ENCODE data around the gene HOXC4.

HOXC4 gene

DNA sequence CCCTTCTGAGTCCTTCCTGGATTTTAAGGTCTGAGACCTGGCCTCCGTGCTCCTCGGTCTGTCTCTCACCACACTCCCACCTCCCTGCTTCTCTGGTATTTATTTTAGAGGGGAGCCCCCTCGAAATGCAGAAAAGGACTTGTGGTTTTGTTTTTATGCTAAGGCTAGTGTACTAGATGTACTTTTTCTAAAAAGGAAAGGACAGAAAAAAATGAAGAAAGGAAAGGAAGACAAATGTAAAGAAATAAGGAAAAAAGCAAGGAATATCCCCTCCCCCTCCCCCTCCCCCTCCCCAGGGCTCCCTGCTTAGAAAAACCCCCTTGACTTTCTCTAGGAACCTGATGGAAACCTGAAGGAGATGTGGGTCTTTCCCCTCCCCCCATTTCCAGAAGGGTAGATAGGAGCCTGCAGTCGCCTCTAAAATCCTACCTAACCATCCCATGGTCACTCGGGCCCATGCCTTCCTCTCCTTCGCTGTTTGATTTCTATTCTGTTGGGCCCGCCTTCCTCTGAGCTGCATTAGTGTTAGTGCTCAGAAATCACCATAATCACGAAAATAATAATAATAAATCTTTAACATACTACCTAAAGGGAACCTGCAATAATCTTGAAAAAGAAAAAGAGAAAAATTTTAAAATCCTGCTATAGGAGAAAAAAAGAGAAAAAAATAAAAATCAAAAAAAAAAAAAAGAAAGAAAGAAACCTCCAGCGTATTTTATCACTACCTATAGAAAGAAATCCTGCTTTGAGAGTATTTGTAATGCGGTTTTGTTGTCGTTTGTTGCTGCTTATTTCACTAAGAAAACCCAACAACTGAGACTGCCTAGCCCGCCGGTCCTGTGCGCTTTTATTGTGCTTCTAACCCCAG is 41.7 kb upstream of the HOXC4 start:
- no peak for DNase-seq (ENCODE audit: low spot score)
- peaks cover 4% of the 10 kb centered on the region for H3K4me1 Mint-ChIP-seq (ENCODE audit: low read depth)
- H3K36me3 Mint-ChIP-seq (ENCODE audit: low read depth): no peaks in the 10 kb centered on the region
- H3K9me3 Mint-ChIP-seq: no peaks in the 10 kb centered on the region
- peaks cover 96% of the 10 kb centered on the region for H3K27me3 Mint-ChIP-seq (ENCODE audit: low read depth)
- H3K27ac Mint-ChIP-seq: no peak overlapping the region
- no peak overlapping the region for H3K4me3 Mint-ChIP-seq

DNA sequence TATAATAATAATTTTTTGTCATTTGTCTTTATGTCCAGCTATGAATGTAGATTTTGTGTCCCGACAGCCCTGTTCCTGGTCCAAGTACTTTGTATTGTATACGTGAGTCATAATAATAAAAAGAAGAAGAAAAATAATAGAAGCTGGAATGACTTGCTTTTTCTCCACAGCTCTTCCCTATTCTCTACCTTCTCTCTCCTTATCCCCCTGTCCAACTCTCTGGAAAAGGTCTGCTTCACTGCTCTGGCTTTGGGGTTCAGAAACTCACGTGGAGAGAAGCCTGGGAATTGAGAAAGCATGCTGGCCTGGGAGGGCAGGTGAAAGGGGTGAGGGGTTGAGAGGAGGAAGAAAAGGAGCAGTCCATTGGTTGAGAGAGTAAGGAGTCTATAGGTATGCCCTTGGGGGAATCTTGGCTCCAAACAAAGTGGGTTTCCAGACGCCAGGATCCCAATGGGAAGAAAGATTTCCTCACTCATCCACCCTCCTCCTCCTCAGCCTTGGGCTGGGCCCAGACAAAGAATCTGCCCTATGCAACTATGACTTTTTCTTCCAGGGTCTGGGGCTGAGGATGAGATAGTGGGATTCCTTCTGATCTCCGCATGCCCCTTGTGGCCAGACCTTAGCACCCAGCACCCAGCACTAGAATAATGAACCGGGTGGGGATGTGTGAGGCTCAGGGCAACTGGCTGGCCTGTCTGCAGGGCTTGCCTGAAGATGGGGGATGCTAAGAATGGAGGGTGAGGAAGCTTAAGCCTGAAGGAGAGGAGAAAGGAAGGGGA is 40.8 kb upstream of the HOXC4 start:
- Mint-ChIP-seq H3K27ac (no peak overlapping the region), H3K9me3 (no peaks in the 10 kb centered on the region), H3K36me3 (ENCODE audit: low read depth) (no peaks in the 10 kb centered on the region), H3K27me3 (ENCODE audit: low read depth) (peaks cover 95% of the 10 kb centered on the region), H3K4me3 (no peak overlapping the region), H3K4me1 (ENCODE audit: low read depth) (peaks cover 9% of the 10 kb centered on the region)
- no peak for DNase-seq (ENCODE audit: low spot score)

DNA sequence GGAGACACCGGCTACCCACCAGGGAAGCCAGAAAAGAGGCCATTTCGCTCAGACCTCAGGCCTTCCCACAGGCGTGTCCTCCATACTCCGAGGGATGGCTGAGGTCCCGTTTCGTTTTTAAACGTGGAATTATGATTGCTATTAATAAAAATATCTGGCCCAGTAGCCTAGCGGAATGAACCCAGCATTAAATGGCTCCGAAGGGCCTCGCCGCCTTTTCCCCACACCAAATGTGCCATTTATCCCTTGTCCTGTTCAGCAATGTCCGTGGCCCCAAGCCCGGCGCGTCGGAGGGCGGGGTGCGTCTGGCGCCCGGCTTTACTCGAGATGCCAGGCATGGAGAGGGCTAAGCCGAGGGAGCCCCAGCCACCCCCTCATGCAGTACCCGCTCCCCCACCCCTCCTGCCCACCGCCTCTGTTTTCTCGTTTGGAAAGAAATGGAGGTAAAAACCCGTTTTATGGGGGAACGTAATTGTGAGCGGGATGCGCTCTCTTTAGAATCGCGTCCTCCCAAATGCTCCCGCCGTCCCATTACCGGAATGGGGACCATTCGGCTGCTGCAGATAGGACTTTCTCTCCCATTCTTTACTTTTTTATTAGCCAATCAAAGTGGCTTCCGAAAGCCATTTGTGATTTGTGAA is 39.1 kb upstream of the HOXC4 start:
- Mint-ChIP-seq H3K4me1 (ENCODE audit: low read depth) (peaks cover 10% of the 10 kb centered on the region), H3K36me3 (ENCODE audit: low read depth) (no peaks in the 10 kb centered on the region), H3K27me3 (ENCODE audit: low read depth) (peaks cover 85% of the 10 kb centered on the region), H3K27ac (no peak overlapping the region), H3K4me3 (peak overlapping the region; percentile 29), H3K9me3 (no peaks in the 10 kb centered on the region)
- DNase-seq (ENCODE audit: low spot score): no peak

DNA sequence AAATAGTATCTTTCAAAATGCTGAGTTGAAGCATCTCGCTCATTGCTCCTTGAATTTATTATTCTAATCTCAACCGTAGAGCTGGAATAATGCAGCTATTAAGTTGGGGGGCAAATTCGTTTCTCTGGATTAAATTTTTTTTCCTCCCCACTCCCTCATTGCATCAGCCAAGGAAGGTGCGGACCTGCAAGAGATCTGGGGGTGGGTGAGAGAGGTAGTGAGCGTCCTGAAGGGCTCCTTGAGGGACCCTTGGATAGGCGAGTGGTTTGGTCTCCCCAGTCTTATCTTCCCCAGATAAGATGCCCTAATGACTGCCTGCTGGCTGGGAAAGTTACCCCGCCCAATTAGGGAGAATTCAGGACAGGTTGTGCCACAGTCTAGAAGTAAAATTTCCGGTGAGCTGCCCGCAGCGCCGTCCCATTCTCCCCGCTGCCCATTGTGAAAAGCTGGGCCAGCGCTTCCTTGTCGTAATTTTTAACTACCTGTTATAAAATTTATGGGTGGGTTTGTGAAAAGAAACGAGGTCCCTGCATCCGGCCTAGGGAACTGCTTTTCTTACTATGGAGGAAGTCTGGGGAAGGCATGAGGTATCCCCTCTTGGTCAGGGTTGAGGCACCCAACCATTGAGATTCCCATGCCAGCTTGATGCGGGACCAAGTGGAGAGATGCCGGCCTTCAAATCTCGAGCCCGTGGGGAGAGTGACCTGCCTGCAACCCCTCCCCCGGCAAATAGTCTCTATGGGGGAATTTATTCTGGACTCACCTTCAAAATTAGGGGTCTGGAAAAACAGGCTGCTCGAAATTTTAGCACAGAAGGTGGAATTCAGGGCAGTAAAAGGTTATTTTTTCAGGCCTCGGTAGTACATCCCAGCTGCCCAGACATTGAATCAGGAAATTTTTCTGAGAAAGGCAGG is 38.4 kb upstream of the HOXC4 start:
- no peaks in the 10 kb centered on the region for H3K9me3 Mint-ChIP-seq
- H3K36me3 Mint-ChIP-seq (ENCODE audit: low read depth): no peaks in the 10 kb centered on the region
- H3K4me1 Mint-ChIP-seq (ENCODE audit: low read depth): peaks cover 10% of the 10 kb centered on the region
- H3K27me3 Mint-ChIP-seq (ENCODE audit: low read depth): peaks cover 85% of the 10 kb centered on the region
- H3K4me3 Mint-ChIP-seq: peak overlapping the region; percentile 29
- H3K27ac Mint-ChIP-seq: no peak overlapping the region
- DNase-seq (ENCODE audit: low spot score): no peak

DNA sequence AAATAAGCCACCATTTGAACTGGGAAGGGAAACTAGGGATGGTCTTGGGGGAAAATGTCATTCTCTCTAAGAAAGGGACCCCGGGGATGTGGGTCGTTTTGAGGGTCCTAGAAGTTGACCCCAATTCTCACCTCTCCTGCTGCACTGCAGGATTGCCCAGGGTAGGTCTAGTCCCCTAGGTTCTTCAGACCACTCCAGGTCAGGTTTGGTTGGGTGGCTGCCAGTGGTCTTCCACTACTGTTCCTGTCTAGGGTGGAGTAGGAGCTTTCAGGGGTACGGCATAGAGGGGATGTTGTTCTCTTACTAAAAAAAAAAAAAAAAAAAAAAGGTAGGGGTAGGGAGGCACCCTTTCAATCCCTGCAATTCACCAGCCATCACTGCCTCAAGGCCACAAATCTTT is 37.6 kb upstream of the HOXC4 start:
- no peaks in the 10 kb centered on the region for H3K9me3 Mint-ChIP-seq
- H3K27me3 Mint-ChIP-seq (ENCODE audit: low read depth): peaks cover 85% of the 10 kb centered on the region
- peaks cover 10% of the 10 kb centered on the region for H3K4me1 Mint-ChIP-seq (ENCODE audit: low read depth)
- H3K27ac Mint-ChIP-seq: no peak overlapping the region
- H3K36me3 Mint-ChIP-seq (ENCODE audit: low read depth): no peaks in the 10 kb centered on the region
- no peak overlapping the region for H3K4me3 Mint-ChIP-seq
- no peak for DNase-seq (ENCODE audit: low spot score)

DNA sequence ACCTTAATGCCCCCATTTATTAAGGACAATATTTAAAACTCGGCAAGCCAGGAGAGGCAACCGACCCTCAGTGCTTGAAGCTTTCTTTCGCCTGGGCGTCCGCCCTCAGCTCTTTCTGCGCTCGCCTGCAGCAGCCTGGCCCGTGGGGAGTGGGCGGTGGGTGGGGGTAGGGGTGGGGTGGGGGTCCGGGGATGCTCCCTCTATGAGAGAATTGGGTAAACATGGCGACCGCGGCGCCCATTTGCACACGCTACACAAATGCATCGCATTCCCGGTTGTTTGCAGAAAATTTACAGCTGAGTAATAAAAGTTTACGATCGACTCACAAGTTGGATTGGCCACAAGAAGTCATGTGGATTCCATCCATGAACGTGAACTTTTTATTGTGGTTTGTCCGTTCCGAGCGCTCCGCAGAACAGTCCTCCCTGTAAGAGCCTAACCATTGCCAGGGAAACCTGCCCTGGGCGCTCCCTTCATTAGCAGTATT is 37.1 kb upstream of the HOXC4 start:
- Mint-ChIP-seq H3K36me3 (ENCODE audit: low read depth) (no peaks in the 10 kb centered on the region), H3K27ac (no peak overlapping the region), H3K4me1 (ENCODE audit: low read depth) (peaks cover 8% of the 10 kb centered on the region), H3K27me3 (ENCODE audit: low read depth) (peaks cover 85% of the 10 kb centered on the region), H3K9me3 (no peaks in the 10 kb centered on the region), H3K4me3 (no peak overlapping the region)
- no peak for DNase-seq (ENCODE audit: low spot score)

DNA sequence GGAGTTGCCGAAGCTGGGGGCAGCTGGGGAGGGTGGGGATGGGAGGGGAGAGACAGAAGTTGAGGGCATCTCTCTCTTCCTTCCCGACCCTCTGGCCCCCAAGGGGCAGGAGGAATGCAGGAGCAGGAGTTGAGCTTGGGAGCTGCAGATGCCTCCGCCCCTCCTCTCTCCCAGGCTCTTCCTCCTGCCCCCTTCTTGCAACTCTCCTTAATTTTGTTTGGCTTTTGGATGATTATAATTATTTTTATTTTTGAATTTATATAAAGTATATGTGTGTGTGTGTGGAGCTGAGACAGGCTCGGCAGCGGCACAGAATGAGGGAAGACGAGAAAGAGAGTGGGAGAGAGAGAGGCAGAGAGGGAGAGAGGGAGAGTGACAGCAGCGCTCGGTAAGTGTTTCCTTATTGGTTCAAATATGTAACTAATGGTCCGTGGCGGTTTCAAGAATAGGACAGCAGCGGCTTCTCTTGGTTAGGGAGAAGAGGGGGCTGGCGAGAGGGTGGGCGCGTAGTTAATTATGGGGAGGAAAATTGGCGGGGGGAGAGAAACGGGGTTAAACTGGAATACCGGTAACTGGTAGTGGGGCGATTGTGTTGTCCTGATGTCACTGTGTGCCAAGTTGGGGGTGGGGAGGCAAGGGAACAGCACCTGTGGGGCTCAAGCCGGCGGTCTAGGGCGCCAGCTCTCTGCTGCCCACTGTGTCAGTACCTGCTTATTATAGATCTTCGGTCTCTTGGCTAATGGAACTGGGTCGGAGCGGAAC is 36.4 kb upstream of the HOXC4 start:
- no peak for DNase-seq (ENCODE audit: low spot score)
- H3K4me3 Mint-ChIP-seq: peak overlapping the region; percentile 87

DNA sequence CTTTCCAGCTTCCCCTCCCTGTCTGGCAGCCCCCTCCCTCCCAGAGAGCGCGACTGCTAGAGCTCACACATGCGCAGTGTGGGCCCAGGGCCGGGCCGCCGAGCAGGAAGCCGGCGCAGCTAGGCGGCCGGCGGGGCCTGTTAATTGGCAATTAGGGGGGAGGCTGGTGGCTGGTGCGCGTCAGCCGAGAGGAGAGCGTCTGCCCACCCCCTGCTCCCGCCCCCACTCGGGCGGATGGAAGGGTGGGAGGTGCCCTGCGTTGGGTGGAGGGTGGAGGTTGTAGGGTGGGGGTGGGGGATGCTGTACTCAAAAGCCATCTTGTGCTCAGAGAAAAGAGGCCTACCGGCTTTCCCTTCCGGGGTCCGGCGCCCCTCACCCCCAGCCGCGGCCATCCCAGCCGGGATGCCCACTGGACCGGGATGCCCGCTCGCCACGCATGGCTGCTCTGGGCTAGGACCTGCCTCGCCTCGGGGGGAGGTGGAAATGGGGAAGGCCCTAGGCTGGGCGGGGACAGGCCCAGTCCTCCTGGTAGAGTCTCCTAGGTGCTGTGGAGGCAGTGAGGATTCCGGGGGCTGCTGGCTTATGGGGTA is 35.7 kb upstream of the HOXC4 start:
- DNase-seq (ENCODE audit: low spot score): peak; percentile 64
- Mint-ChIP-seq H3K27me3 (ENCODE audit: low read depth) (peaks cover 85% of the 10 kb centered on the region), H3K4me3 (peak overlapping the region; percentile 87), H3K27ac (peak overlapping the region; percentile 31), H3K9me3 (no peaks in the 10 kb centered on the region), H3K4me1 (ENCODE audit: low read depth) (peaks cover 8% of the 10 kb centered on the region), H3K36me3 (ENCODE audit: low read depth) (no peaks in the 10 kb centered on the region)

More for the DNA sequence above, 36.4 kb upstream of the HOXC4 start:
- peaks cover 8% of the 10 kb centered on the region for H3K4me1 Mint-ChIP-seq (ENCODE audit: low read depth)
- H3K27ac Mint-ChIP-seq: no peak overlapping the region
- peaks cover 85% of the 10 kb centered on the region for H3K27me3 Mint-ChIP-seq (ENCODE audit: low read depth)
- H3K36me3 Mint-ChIP-seq (ENCODE audit: low read depth): no peaks in the 10 kb centered on the region
- H3K9me3 Mint-ChIP-seq: no peaks in the 10 kb centered on the region

DNA sequence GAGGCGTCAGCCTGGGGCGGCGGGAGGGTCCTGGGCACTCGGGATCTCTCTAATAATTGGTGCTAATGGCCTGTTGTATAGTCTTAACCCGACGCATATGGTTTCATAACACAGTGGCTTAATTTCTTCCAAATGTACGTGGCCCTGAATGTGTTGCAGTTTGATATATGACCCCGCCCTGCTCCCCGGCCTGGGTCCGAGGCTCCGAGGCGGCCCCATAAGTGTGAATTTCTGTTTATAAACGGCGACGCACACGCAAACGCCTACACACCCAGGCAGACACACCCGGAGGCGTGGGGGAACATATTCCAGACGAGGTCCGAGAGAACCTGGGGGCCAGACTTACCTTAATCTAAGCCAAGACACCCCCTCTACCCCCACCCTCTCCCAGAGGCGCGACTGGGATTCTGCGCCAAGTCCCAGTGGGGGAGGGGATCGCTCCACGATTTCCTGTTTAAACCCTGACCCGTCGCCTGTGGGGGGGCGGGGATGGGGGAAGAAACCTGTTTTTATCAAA is 35.1 kb upstream of the HOXC4 start:
- H3K36me3 Mint-ChIP-seq (ENCODE audit: low read depth): no peaks in the 10 kb centered on the region
- no peaks in the 10 kb centered on the region for H3K9me3 Mint-ChIP-seq
- DNase-seq (ENCODE audit: low spot score): no peak
- peaks cover 85% of the 10 kb centered on the region for H3K27me3 Mint-ChIP-seq (ENCODE audit: low read depth)
- H3K27ac Mint-ChIP-seq: peak overlapping the region; percentile 31
- H3K4me3 Mint-ChIP-seq: peak overlapping the region; percentile 87
- H3K4me1 Mint-ChIP-seq (ENCODE audit: low read depth): peaks cover 8% of the 10 kb centered on the region

DNA sequence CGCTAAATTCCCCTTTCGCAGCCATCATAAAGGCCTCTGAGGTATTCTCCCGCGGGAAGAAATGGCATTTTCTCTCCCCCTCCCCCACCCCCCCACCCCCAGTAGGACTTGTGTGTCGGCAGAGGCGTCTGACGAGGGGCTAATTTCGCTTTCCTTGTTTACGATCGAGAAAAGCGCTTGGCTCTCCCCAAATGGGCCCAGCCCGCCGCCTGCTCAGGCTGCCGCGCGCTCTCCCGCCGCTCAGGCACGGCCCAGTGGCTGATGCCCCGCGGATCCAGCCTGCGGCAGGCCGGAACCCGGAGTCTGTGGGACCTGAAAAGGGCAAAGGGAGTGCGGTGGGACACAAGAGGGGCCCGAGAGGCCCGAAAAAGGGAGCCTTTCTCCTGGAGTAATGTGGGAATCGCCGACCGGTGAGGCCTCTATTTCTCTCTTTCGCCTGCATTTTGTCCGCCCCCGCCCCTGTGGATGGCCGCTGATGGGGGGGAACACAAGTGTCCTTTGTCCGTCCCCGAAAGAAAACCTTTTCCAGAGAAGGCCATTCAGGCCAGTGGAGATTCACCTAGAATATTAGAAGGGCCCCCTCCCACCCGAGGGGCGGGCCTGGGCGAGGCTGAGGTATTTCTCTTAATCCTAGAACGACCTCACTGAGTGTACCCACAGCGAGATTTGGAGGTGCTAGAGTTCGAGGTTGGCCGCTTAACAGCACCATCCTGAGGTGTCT is 34.4 kb upstream of the HOXC4 start:
- Mint-ChIP-seq H3K9me3 (no peaks in the 10 kb centered on the region), H3K36me3 (ENCODE audit: low read depth) (no peaks in the 10 kb centered on the region), H3K4me3 (no peak overlapping the region), H3K27ac (no peak overlapping the region), H3K4me1 (ENCODE audit: low read depth) (peaks cover 8% of the 10 kb centered on the region), H3K27me3 (ENCODE audit: low read depth) (peaks cover 84% of the 10 kb centered on the region)
- no peak for DNase-seq (ENCODE audit: low spot score)

DNA sequence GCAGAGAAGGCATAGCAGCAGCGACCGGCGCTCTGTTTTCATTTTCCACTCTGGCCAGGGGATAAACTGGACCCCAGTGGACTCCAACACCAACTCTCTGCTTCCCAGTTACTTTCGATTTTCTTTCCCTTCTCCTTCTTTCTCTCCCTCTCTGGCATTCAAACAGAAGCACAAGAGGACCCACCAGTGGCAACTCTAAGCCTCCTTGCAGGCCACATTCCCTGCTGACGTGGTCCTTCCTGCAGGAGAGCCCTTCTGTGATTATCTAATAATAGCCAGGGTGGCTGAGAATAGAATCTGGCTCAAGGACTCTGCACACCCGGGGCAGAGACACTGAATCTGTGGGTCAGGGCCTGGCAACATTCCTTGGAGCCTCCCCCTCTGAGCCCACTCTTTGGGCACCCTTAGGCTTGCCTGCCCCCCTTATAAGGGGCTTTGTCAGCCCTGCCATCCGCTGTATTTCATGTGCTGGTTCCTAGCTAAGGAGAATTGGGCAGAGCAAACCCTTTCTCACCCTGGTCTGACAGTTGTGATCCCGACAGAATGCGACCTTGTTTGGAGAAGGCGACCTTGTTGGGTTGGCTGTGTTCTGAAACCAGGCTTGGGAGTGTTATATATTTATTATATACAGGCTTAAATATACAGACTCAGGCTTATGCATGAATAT is 33.6 kb upstream of the HOXC4 start:
- DNase-seq (ENCODE audit: low spot score): no peak
- no peaks in the 10 kb centered on the region for H3K36me3 Mint-ChIP-seq (ENCODE audit: low read depth)
- peaks cover 84% of the 10 kb centered on the region for H3K27me3 Mint-ChIP-seq (ENCODE audit: low read depth)
- H3K27ac Mint-ChIP-seq: no peak overlapping the region
- peaks cover 8% of the 10 kb centered on the region for H3K4me1 Mint-ChIP-seq (ENCODE audit: low read depth)
- H3K4me3 Mint-ChIP-seq: peak overlapping the region; percentile 30
- H3K9me3 Mint-ChIP-seq: no peaks in the 10 kb centered on the region

Measured in T-helper 2 cell treated with Interferon-gamma antibody and Interleukin-4, amounts not matched to agents 5 μg/mL and 100 μg/mL, for 36 hours (primary cell).